Stimulated activated CD4-positive, alpha-beta T cell treated with anti-CD3 and anti-CD28 coated beads, Interleukin-2, amount 100 ng/mL, for 48 hours (primary cell): ENCODE measurements around the gene KLHL22.
"Not testable (repeated sequence)": the region's sequence is repeated elsewhere in the genome, so short reads cannot be mapped to it uniquely, and the experiment has no call there.

ENCODE experiments used
- DNase-seq, 2 donors: peaks; one replicate each; pipeline ENCODE4 v3.0.0-alpha.2; 2020

Gene KLHL22

GRCh38 chr22:20523086-20523983 lies 27.7 kb upstream of the KLHL22 start:
- no peak for DNase-seq

DNA sequence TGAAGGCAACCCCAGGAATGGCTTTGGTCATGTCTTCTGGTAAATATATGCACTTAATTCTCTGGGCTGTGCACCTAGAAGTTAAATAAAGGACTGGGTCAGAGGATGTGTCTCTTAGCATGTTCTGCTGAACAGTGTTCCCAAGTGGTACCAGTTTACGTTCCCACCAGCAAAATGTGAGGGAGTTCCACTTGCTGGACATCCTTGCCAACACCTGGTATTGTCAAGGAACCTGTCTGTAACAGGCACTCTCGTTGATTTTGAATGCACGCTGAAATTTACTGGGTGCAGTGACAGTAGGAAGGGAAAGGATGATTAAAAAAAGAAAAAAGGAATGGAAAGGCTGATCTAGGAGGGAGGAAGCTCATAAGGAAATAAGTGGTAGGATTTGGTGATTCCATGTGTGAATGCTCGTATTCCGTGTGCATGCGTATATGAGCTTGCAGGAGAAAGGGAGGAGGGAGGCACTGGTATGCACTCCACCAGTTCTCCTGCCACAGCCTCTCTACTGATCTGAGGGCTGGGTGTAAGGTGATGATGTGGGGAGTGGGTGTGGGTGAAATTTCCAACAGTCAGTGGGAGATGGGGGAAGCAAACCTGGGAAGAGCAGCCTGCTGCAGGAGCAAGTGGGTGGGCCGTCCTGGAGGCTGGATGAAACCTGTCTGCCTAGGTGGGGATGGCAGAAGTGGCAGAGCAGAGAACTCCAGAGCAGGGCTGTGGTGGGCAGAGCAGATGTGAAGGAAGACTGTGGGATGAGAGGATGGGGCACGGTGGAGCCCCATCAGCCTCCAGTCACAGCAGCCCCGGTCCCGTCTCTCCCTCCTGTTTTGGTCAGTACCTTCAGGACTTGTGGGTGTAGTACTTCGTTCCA lies 26.8 kb upstream of the KLHL22 start:
- DNase-seq, result no peak

- no peak for DNase-seq
These were observed 24.5 kb upstream of the KLHL22 start for GRCh38 chr22:20520093-20520511.

DNA sequence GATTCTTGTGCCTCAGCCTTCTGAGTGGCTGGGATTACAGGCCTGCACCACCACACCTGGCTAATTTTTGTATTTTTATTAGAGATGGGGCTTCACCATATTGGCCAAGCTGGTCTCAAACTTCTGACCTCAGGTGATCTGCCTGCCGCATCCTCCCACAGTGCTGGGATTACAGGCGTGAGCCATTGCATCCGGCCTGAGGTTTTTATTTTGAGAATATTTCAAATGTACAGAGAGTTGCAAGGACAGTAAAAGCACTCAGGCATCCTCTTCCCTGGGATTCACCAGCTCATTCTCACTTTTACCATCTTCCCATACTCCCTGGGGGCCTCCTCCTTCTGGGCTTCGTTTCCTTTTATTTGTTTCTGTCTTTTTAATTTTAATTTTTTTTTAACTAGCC lies 24.0 kb upstream of the KLHL22 start:
- DNase-seq, result no peak

GRCh38 chr22:20517841-20518592 lies 22.4 kb upstream of the KLHL22 start:
- no peak for DNase-seq

DNA sequence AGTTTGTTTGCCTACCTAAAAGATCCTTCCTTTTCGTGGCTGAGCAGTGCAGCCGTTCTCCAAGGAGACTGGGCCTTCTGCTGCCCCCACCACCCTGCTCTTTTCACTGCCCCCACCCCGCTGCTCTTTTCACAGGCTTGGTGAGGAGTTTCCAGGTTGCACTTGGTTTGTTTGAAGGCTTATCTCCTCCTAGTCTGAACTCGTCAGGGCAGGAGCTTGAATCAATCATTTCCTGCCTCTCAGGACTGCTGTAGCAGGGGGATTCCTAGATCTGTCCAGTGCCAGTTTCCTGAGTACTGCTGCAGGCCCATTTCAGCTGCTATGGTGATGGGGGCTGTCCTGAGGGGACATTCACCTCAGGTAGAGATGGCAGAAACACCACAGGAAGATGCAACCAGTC lies 21.8 kb upstream of the KLHL22 start:
- no peak for DNase-seq

DNA sequence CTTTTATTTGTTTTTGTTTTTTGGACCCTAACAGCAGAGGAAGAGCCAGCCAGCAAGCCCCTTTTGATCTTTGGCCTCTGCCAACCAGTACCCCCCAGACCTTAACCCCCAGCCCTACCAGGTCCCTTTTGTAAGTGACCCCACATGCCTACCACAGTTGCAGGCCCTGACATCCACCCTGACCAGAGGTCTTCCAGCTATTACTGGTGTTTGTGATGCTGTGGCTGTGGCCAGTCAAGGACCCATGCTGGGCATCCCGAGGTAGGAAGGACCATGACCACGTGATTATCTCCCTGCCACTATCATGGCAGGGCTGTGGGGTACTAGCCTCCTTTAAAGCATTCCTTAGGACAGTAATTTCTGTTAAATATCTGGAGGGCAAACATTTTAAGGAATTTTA lies 20.8 kb upstream of the KLHL22 start:
- no peak for DNase-seq

DNA sequence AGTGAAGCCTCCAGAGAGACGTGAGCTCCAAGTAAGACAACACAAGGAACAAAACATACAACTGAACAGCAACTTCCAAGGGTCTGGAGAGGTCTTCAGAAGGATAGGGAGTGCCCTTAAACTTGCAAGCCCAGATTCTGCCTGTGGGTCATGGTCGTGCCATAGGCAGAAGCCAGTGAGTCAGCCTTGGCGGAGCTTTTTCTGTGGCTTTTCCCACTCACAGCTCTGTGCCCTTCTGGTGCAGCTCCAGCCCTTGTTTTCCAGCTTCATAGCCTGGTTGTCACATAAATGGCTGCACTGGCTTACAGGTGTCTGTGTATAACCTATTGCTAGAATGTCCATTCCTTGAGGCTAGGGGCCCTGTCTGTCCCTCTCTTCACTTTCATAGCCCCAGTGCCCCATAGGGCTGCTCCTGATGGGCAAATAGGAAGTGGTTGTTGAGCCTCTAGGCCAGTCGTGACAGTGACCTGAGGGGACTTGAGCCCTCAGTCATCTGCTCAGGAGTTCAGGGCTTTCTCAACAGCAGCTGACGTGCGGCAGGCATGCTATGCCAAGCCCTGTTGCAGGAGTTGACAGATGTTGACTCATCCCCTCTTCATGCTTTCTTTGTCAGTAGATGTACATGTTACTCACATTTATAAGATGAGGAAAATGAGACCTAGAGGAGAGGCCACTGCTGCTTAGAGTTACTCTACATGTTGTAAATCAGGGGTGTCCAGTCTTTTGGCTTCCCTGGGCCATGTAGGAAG lies 19.2 kb upstream of the KLHL22 start:
- peak in 1 of 2 donors; percentile 24 for DNase-seq

DNA sequence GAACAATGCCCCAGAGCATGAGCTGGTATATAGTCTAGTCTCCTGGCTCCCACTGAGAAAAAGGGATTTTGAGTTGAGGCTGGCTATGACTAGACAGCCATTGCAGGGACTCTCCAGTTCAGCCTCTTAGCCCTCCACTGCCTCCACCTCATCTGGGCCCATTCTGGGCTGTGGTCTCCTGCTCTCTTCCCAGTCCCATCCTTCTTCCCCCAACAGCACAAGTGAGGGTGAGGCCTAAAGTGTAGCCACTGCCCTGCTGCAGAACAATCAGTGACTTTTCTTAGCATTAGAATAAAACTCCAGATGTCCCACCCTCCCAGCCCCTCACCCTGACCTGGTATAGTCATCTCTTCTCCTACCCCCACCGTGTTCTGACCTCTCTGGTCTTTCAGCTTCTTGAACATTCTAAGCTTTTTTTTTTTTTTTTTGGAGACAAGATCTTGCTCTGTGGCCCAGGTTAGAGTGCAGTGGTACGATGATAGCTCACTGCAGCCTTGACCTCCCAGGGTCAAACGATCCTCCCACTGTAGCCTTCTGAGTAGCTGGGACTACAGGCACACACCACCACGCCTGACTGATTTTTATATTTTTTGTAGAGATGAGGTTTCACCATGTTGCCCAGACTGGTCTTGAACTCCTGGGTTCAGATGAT lies 16.1 kb upstream of the KLHL22 start:
- no peak for DNase-seq

DNA sequence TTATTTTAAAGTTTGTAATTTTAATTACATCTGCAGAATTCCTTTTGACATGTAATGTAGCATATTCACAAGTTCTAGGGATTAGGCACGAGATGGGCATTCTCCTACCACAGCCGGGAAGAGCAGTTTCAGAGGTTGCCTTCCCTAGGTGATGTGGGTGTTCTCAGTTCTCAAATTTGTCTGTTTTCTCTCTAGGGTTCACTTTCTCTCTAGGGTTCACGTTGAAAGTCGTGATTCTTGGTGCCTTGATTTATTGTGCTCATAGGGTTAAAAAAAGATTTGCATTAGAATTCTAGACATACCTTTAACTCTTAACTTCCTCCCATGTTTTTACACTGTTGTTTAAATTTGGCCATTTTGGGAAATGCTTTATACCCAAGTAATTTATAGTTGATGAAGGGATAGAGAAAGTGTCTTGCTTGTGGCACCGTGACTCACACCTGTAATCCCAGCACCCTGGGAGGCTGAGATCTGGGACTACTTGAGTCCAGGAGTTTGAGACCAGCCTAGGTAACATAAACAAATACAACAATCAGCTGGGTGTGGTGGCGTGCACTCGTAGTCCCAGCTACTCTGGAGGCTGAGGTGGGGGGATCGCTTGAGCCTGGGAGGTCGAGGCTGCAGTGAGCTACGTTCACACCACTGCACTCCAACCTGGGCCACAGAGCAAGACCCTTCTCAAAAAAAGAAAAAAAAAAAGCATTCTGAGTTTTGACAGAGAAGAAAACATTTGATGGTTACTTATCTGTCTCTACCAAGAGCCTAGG lies 15.4 kb upstream of the KLHL22 start:
- no peak for DNase-seq

- DNase-seq, result peak; percentile 19 to 42
These were observed 13.9 kb upstream of the KLHL22 start for GRCh38 chr22:20509344-20510047.

DNA sequence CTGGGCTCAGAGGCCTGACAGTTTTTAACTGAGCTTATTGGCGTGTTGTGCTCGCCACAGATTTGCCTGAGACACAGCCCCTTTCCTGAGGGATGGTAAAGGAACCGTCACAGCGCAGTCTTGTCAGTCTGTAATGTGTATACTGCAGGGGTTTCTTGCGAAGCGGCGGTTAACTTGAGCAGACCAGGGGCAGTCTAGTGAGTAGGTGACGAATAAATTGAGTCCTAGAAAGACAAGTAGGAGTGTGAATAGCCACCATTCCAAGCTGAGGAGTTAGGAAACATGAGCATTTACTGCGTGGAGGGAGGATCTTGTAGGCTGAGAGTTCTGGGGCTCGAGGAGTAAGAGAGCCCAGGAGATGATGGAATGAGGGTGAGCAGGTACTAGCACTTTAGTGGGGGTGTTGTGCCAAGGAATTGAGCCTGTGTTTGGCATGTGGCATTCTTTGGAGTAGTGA lies 13.2 kb upstream of the KLHL22 start:
- no peak for DNase-seq

GRCh38 chr22:20508067-20508755 lies 12.6 kb upstream of the KLHL22 start:
- not testable (repeated sequence) for DNase-seq

DNA sequence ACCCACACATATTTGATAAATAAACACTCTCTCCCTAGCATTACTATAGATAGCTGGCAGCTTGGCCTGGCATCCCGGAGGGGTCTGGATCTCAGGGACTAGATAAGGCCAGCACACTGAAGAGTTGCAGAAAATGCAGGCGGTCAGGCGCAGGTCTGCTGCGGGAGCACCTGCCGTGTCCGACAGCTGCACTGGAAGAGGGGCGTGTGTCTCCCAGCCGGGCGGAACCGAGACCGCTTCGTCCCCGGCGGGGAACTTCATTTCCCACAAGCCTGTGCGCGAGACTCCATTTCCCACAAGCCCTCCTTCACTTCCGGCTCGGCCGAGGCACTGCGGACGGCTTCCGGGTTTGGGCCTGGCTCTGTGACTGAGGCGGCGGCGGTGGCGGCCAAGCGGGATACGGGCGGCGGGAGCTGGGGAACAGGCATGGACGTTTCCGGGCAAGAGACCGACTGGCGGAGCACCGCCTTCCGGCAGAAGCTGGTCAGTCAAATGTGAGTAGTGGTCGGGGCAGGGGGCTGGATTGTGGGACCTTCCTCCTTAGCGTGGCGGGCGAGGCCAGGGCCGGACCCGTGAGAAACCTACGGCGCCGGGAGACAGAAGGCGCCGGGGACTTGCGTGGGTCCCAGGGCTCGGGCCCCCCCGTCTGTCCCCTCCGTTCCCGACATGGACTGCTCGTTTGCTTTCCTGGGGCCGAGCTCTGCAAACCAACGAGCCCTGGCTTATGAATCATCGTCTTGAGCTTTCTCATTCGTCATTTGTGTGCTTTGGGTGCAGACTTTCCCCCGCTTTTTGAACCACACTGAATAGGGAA lies 11.9 kb upstream of the KLHL22 start, which contains the start of gene MED15:
Gene MED15, plus strand, starts transcription at position 358 of the 814 bp plus-strand sequence. Its CDS starts 69 bp downstream, at position 427.
- peak; percentile 85 to 87 for DNase-seq

- DNase-seq, result no peak
These were observed 11.1 kb upstream of the KLHL22 start for GRCh38 chr22:20506543-20507252.

DNA sequence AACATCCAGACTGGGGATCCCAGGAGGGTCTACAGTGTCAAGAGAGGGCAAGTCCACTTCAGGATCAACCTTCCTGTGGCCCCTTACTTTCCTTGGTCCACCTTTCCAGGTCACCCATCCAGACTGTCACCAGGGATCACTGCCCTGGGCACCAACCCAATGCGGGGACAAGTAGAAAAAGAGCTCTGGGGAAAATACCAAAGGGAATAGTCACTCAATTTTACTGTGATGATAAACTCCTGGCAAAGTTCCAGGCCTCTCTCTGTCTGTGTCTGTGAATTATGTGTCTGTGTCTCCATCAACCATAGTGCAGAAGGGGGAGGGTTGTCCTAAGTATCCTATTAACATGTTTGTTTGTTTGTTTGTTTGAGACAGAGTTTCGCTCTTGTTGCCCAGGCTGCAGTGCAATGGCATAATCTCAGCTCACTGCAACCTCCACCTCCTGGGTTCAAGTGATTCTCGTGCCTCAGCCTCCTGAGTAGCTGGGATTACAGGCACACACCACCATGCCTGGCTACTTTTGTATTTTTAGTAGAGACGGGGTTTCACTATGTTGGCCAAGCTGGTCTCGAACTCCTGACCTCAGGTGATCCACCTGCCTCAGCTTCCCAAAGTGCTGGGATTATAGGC lies 8.8 kb upstream of the KLHL22 start:
- not testable (repeated sequence) for DNase-seq

DNA sequence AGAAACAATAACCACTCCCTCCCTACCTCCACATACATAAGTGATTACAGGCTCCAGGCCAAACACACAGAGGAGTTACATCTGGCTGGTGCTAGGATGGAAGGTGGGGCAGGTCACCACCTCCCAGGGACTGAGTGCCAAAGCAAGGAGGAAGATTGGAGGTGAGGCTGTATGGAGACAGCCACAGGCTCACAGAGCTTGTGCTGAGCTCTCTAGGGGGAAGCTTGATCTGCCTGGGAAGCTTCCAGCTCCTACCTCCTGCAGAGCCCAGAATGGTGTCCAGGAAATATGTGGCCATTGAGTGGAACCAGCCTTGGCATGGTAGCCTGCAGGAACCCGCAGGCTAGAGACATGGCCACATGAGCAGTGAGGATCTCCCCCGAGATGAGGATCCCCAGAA lies 8.2 kb upstream of the KLHL22 start:
- no peak for DNase-seq
